Sigmoid colon (tissue), 4 donors: ENCODE data around the gene FXR1.
"Not testable (repeated sequence)": the region's sequence is repeated elsewhere in the genome, so short reads cannot be mapped to it uniquely, and the experiment has no call there.

Source experiments
- EP300 ChIP-seq, 4 donors: sonication (generic); formaldehyde crosslinking; IDR thresholded peaks; one replicate each; pipeline ENCODE4 v1.6.1; 2017; ENCODE audit warnings: antibody characterized with exemption in 4 of 4
- POLR2A ChIP-seq, 2 donors: fragments of 450-650 bp; IDR thresholded peaks; one replicate each; pipeline ENCODE4 v1.6.1; 2016; ENCODE audit warnings: antibody characterized with exemption in 2 of 2, mild to moderate bottlenecking in 2 of 2, moderate library complexity in 2 of 2
- TF ChIP-seq, protein P1 (sequence below), 4 experiments: fragments of 450-650 bp in 3 of 4; fragments of 200-600 bp in 1 of 4; IDR thresholded peaks; one replicate each; pipeline ENCODE4 v1.5.1; 2016 to 2019; ENCODE audit warnings: antibody characterized with exemption in 4 of 4, mild to moderate bottlenecking in 3 of 4, moderate library complexity in 2 of 4

DNA sequence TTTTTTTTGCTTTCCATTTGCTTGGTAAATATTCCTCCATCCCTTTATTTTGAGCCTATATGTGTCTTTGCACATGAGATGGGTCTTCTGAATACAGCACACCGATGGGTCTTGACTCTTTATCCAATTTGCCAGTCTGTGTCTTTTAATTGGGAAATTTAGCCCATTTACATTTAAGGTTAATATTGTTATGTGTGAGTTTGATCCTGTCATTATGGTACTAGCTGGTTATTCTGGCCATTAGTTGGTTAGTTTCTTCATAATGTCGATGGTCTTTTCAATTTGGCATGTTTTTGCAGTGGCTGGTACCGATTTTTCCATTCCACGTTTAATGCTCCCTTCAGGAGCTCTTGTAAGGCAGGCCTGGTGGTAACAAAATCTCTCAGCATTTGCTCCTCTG is 89.9 kb downstream of the FXR1 start:
- TF ChIP-seq, protein P1, sequence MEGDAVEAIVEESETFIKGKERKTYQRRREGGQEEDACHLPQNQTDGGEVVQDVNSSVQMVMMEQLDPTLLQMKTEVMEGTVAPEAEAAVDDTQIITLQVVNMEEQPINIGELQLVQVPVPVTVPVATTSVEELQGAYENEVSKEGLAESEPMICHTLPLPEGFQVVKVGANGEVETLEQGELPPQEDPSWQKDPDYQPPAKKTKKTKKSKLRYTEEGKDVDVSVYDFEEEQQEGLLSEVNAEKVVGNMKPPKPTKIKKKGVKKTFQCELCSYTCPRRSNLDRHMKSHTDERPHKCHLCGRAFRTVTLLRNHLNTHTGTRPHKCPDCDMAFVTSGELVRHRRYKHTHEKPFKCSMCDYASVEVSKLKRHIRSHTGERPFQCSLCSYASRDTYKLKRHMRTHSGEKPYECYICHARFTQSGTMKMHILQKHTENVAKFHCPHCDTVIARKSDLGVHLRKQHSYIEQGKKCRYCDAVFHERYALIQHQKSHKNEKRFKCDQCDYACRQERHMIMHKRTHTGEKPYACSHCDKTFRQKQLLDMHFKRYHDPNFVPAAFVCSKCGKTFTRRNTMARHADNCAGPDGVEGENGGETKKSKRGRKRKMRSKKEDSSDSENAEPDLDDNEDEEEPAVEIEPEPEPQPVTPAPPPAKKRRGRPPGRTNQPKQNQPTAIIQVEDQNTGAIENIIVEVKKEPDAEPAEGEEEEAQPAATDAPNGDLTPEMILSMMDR (IDR thresholded peaks at IDR 0.05), result not testable (repeated sequence)
- TF ChIP-seq EP300, POLR2A (IDR thresholded peaks at IDR 0.05): not testable (repeated sequence)
